PC-3 (cell line): Measurements from ENCODE around the gene ZDHHC5.

Source experiments
- EZH2 ChIP-seq: fragments of 300-600 bp; sonication (generic); IDR thresholded peaks from one replicate; pipeline ENCODE4 v1.6.1; 2017; ENCODE audit warnings: antibody characterized with exemption, mild to moderate bottlenecking, low read length; ENCODE audit not compliant: unreplicated experiment
- TF ChIP-seq, protein P1 (sequence below): fragments of 300-600 bp; sonication (generic); conservative IDR thresholded peaks from 2 replicates; pipeline ENCODE4 v1.5.1; 2017; ENCODE audit warnings: antibody characterized with exemption, low read depth, mild to moderate bottlenecking, low read length

DNA sequence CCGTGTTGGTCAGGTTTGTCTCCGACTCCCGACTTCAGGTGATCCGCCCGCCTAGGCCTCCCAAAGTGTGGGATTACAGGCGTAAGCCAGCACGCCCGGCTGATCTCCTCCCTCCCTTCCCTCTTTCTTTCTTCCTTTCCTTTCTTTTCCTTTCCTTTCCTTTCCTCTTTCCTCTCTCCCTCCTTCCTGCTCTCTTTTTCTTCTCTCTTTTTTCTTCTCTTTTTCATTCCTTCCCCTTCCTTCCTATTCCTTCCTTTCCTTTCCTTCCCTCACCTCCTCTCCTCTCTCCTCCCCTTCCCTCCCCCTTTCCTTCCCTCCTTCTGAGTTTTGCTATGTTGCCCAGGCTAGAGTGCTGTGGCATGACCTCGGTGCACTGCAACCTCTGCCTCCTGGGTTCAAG lies 3.9 kb upstream of the ZDHHC5 start:
- TF ChIP-seq, protein P1, sequence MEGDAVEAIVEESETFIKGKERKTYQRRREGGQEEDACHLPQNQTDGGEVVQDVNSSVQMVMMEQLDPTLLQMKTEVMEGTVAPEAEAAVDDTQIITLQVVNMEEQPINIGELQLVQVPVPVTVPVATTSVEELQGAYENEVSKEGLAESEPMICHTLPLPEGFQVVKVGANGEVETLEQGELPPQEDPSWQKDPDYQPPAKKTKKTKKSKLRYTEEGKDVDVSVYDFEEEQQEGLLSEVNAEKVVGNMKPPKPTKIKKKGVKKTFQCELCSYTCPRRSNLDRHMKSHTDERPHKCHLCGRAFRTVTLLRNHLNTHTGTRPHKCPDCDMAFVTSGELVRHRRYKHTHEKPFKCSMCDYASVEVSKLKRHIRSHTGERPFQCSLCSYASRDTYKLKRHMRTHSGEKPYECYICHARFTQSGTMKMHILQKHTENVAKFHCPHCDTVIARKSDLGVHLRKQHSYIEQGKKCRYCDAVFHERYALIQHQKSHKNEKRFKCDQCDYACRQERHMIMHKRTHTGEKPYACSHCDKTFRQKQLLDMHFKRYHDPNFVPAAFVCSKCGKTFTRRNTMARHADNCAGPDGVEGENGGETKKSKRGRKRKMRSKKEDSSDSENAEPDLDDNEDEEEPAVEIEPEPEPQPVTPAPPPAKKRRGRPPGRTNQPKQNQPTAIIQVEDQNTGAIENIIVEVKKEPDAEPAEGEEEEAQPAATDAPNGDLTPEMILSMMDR: no peak
- no peak for TF ChIP-seq EZH2
